Suppressor macrophage treated with lipopolysaccharide for 4 hours (primary cell): ENCODE data around the gene FCHO1.

Experiments used
- DNase-seq: peaks from one replicate; pipeline ENCODE4 v3.0.0-alpha.2; 2020

The FCHO1 gene

GRCh38 chr19:17751103-17751911, at the start of gene FCHO1:
Gene FCHO1, plus strand, starts transcription at chr19:17751477. Its CDS starts 3,688 bp downstream, at chr19:17755165.
- DNase-seq = no peak

DNA sequence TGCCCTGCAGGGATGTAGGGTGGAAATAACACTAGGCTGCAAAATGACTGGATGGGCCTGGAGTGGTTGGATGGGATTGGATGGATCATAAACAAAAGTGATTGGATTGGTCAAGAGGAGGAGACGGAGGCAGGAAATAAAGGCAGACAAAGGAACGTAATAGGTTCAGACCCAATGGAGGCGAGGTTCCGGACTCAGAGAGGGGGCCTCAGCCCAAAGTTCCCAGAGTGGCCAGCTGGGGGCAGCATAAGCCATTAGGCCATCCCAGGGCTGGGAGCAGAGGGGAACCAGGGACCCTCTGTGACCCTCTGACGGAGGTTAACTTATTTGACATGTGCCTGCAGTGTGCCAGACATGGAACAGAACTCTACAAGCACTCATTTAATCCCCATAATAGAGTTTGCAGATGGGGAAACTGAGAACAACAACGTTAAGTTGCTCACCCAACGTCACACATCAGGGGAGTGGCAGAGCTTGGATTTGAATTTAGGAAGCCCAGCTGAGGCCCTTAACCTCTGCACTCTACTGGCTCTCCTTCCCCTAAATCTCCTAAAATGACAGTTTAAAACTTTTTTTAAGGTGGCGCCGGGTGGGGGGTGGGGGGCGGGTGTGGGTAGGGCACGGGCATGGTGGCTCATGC, 47.3 kb upstream of the FCHO1 start:
- peak; percentile 82 for DNase-seq

- no peak for DNase-seq
Measured at GRCh38 chr19:17706750-17707181, 44.5 kb upstream of the FCHO1 start.

GRCh38 chr19:17711851-17712250, 39.4 kb upstream of the FCHO1 start:
- no peak for DNase-seq

GRCh38 chr19:17716309-17716929, 34.9 kb upstream of the FCHO1 start:
- DNase-seq = no peak

DNA sequence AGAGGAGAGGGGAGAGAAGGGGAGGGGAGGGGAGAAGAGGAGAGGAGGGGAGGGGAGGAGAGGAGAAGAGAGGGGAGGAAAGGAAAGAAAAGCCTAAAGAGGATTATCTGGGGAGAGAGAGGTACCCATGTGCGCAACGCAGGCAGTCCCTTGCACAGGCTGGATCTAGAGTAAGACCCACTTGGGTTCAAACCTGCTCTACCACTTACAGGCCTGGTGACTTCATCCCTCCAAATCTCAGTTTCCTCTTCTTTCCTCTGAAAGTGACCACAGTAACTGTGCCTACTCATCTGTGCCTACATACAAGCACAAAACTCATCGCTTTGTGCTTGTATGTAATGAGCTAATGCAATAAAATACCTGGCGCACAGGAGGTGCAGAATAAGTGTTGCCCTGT, 32.7 kb upstream of the FCHO1 start:
- peak; percentile 31 for DNase-seq

DNA sequence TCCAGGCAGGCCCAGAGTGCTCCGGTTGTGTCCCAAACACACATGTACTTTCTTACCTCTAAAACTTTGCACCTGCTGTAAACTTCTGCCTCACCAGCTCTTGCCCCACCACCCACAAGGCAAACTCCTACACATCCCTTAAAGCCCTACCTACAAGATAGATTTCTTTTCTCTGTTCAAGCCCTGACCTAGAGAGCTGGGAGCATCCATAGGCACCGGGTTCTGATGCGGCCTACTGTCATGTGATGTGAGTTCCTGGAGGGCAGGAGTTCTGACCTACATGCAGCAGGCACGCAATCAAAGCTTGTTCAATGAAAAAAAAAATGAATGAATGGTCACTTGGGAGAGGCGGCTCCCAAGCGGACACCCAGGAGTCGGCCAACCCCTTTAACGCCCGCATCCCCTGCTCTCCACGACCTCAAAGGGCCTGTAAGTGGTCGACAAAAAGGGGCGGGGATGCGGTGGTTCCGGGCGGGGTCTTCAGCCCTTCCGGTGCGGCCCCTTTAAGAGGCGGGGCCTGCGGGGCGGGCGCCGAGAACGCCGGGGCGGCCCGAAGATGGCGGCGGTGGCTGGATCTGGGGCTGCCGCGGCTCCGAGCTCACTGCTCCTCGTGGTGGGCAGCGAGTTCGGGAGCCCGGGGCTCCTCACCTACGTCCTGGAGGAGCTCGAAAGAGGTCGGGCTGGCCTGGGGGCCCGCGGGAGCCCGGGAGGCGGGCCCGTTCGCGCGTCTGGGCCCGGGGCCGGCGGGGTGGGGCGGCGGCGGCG, 32.1 kb upstream of the FCHO1 start, which contains the start of gene MAP1S:
MAP1S (plus strand) TSS at position 534 of the 765 bp plus-strand sequence; CDS start at position 557, 23 bp downstream.
- DNase-seq = peak; percentile 64

DNA sequence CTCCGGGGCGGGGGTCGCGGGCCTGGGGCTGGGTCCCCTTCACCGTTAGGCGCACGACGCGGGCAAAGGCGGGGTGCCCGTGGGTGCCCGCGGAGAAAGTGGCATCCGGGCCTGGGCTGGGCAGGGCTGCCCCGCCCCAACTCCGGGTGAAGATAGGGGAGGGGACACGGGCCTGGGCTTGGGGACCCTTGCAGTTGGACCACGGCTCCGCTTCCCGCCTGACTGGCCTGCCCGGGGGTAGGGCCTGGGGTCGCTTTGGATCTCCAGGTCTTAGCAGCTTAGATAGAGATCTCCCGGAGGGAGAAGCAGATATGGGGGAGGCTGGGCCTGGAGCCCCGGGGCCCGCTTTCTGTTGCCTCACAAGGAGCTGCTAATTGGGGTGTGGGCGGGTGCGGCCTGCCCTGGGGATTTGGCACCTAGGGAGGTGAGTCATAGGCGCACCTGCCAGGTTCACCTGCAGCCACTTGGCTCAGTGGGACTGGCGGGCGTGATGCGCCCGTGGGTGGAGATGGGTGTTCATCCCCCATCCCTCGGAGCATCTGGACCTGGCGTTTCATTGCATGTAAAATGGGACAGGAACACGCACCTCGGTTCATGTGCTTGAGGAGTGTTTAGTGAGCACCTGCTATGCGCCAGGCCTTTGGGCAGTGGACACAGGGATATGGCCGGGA, 31.4 kb upstream of the FCHO1 start:
- DNase-seq = no peak

GRCh38 chr19:17720440-17720839, 30.8 kb upstream of the FCHO1 start:
- no peak for DNase-seq

- DNase-seq = no peak
Measured at GRCh38 chr19:17721111-17721628, 30.1 kb upstream of the FCHO1 start.

- DNase-seq = peak; percentile 95
Measured at GRCh38 chr19:17721821-17722220, 29.5 kb upstream of the FCHO1 start.

DNA sequence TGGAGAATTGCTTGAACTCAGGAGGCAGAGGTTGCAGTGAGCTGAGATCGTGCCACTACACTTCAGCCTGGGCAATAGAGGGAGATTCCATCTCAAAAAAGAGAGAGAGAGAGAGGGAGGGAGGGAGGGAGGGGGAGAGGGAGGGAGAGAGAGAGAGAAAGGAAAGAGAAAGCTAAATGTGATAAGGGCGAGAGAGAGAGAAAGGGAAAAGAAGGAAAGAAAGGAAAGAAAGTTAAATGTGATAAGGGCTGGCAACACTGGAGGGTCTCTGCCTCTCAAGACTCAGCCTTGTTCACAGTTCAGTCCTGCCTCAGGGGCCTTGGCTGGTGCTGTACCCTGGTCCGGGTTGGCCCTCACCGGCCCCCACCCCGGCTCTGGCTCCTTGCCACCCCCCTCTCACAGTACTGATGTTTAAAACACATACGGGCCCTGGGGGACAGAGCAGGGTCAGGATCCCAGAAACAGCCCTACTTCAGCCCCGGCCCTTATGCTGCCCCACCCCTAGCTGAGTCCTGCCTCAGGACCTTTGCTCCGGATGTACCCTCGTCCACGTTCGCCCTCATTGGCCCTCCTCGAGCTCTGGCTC, 28.5 kb upstream of the FCHO1 start:
- no peak for DNase-seq

DNA sequence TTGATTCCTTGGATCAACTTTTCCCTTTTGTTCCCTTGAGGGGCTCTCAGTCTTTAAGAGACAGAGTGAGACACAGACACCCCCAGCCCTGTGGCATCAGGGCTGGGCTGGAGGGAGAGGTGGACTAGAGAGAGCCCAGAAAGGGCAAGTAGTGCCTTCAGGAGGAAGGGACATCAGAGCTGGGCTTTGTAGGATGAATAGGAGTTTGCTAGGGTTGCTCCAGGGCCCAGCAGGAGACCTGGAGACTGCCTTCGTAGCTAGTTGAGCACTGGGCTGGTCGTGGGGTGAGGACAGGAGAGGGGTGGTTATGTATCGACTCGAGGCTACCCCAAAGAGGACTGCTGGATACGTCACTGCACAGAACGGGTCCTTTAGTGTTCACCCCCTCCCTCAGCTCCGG, 26.6 kb upstream of the FCHO1 start:
- DNase-seq = no peak

DNA sequence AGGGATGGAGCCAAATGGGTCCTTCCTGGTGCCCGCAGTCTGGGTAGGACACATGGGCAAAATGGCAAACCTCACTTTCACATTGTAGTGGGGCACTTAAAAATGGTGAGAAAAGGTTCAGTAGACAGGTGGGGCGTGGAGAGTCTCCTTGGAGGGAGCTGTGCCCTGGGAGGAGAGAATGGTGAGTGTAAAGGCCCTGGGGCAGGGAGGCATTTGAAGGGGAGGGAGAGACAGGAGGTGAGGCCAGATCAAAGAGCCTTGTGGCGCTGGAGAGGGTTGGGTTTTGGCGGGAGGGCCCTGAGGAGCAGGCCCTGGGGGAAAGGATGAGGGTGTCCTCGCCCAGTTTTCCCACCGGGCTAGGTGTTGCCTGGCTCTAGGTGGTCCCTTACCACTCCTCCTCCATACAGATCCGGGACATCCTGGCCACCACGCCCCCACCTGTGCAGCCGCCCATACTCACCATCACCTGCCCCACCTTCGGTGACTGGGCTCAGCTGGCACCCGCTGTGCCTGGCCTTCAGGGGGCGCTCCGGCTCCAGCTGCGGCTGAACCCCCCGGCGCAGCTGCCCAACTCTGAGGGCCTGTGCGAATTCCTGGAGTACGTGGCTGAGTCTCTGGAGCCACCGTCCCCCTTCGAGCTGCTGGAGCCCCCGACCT, 25.7 kb upstream of the FCHO1 start:
- DNase-seq = no peak

- DNase-seq = no peak
Measured at GRCh38 chr19:17726136-17726741, 25.0 kb upstream of the FCHO1 start.

DNA sequence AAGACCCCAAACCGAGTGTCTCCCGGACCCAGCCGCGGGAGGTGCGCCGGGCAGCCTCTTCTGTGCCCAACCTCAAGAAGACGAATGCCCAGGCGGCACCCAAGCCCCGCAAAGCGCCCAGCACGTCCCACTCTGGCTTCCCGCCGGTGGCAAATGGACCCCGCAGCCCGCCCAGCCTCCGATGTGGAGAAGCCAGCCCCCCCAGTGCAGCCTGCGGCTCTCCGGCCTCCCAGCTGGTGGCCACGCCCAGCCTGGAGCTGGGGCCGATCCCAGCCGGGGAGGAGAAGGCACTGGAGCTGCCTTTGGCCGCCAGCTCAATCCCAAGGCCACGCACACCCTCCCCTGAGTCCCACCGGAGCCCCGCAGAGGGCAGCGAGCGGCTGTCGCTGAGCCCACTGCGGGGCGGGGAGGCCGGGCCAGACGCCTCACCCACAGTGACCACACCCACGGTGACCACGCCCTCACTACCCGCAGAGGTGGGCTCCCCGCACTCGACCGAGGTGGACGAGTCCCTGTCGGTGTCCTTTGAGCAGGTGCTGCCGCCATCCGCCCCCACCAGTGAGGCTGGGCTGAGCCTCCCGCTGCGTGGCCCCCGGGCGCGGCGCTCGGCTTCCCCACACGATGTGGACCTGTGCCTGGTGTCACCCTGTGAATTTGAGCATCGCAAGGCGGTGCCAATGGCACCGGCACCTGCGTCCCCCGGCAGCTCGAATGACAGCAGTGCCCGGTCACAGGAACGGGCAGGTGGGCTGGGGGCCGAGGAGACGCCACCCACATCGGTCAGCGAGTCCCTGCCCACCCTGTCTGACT, 24.1 kb upstream of the FCHO1 start:
- no peak for DNase-seq

- DNase-seq = no peak
Measured at GRCh38 chr19:17727843-17728242, 23.4 kb upstream of the FCHO1 start.

DNA sequence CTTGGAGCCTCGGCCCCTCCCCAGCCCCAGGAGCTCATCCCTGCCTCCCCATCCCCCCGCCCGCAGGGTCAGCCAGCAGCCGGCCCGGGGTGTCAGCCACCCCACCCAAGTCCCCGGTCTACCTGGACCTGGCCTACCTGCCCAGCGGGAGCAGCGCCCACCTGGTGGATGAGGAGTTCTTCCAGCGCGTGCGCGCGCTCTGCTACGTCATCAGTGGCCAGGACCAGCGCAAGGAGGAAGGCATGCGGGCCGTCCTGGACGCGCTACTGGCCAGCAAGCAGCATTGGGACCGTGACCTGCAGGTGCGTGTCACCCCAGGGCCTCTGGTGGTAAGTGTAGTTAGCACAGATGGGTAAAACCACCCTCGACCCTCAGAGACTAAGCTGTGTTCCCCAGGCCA, 18.1 kb upstream of the FCHO1 start:
- DNase-seq = no peak

- no peak for DNase-seq
Measured at GRCh38 chr19:17734146-17734545, 17.1 kb upstream of the FCHO1 start.

DNA sequence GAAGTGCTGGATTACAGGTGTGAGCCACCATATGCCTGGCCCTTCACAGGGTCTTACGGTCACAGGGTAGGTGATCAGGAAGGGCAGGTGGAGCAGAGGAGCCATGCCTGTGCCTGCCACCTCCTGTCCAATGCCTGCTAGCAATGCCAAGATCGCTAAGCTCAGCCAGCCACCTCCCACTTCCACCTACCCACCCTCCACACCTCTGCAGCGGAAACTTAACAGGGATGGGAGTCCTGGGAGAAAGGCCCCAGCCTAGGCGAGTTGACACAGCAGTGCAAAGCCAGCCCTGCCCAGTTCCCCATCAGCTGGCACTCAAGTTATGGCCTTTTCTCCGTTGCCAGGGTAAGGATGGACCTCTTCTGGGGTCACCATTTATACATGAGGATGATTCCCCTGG, 15.9 kb upstream of the FCHO1 start:
- DNase-seq = no peak
